HG03039 (cell line): ENCODE data around the gene FAM193B.

Source experiments
- ATAC-seq: cut with Tn5 transposase; IDR thresholded peaks from one replicate; pipeline ENCODE4 v1.9.1; 2021; ENCODE audit warnings: mild to moderate bottlenecking, moderate library complexity; ENCODE audit not compliant: unreplicated experiment

Gene FAM193B

DNA sequence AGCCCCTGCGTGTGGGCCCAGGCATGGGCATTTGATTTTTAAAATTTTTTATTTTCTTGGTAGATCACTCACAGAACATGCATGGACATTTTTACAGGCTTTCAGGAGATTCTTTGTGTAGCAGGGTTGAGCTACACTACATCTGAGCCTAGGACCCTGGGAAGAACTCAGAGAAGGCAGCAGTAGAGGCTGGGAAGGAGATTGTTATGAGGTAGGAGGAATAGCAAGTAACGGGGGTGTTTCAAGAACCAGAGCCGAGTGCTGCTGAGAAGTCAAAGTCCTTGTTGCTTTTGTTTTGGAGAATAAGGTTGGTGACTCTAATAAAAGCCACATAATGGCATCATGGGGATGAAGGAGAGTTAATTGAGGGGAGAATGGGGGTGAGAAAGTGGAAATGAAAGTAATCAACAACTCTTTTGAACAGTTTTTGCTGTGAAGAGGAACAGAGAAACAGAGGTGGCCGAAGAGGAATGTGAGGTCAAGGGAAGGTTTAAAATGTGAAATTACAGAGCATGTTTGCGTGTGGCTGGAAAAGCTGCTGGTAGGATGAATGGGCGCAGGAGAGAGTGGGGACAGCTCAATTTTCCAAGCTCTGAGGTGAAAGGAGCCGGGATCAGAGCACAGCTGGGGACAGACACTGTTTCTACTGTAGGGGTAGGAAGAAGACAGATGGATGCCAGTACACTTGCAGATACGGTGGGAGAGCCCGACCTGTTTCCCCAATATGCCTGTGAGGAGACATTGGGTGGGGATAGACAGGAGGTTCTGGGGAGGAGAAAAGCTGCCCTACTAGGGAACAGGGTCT, 52.3 kb downstream of the FAM193B start:
- no peak for ATAC-seq

DNA sequence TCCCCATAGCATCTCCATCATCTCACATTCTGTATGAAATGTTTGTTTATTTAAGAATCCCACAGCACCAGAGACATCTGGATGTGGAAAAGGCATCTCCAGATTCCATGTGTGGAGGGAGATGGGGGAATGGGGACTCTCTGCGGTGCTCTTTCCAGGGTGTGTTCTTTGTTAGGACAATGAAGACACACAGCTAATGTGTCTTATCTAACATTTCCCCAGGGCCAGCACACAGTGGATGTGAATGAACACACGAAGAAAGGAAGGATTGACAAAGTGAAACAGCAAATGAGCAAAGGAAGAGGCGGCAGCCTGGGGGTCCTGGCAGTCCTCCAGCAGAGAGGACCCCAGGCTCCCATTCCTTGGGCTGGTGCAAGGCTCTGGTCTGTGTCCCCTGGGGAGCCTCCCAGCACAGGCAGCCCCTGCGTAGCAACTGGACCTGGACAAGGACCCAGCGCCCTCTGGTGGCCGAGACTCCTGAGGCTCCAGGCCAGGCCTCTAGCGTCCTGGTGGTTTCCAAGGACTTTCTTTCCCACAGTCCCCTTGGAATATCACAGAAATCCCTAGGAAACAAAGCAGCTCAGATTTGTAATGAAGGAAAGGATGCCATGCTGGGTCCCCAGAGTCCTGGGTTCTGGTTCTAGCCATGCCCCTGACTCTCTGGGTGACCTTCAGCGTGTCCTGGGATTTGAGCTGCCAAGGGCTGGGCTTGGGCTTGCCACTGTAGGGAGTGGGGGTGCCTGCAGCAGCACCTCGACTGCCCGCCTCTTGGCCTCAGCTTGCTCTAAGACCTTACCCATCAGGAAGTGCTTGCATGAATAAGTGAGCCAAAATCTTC, 53.5 kb downstream of the FAM193B start:
- no peak for ATAC-seq

GRCh38 chr5:177499842-177500241, 54.5 kb downstream of the FAM193B start:
- ATAC-seq, result no peak

GRCh38 chr5:177498013-177498787, 56.2 kb downstream of the FAM193B start:
- no peak for ATAC-seq

- ATAC-seq, result peak; percentile 75
Measured at GRCh38 chr5:177497292-177498012, 56.9 kb downstream of the FAM193B start, which contains the start of gene PDLIM7. Gene PDLIM7 (minus strand): TSS chr5:177497604. CDS start chr5:177496512, 1,092 bp downstream.

- peak; percentile 1 for ATAC-seq
Measured at GRCh38 chr5:177496727-177497291, 57.6 kb downstream of the FAM193B start.

DNA sequence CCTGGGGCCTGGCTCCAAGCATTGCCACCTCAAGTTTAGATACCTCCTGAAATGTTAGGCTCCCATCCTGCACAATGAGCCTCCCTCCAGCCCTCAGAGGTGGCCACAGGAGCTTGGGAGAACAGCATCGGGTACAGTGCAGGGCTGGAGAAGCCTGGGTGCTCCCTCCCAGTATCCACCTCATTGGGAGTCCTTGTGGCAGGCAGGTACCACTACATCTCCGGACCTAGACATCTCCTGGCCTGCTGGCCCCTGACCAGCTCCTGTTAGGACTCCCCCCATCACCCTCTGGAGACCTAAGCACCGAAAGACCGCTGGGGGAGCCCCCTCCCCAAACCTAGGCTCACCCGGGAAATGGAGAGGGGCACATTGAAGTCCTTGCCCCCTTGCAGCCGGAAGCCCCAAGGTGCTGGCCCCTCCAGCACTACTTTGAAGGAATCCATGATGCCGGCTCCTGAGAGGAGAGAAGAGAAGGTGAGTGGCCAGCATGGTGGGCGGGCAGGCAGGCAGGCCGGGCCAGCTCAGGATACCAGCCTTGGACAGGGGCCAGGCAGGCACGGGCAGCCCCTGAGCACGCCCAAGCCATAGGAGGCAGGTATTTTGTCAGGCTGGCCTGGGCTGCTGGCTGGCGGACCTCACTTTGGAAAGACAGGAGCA, 58.2 kb downstream of the FAM193B start:
- ATAC-seq, result no peak

GRCh38 chr5:177495243-177496060, 58.9 kb downstream of the FAM193B start:
- no peak for ATAC-seq

GRCh38 chr5:177494346-177495195, 59.8 kb downstream of the FAM193B start:
- no peak for ATAC-seq

DNA sequence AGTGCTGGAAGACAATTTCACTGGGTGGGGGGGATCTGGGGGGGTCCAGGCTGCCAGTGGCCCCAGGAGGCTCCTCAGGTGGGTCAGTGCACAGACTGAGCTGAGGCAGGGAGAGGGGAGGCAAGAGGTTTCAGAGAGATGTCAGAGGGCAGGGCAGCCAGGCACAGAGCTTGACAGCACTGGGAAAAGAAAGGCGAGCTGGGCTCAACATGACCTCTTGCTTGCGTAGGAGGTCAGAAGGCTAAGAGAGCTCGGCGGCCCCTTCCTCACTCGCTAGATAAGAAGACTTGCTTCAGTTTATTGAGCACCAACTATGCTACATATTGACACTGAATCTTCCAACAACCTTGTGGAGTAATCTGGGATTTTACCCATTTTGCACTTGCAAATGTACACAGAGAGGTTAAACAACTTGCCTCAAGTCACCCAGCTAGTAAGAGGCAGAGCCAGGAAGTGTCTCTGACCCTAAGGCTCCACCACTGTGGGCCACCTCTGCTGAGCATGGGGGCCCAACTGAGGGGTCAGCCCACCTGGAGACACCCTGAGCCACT, 60.5 kb downstream of the FAM193B start:
- ATAC-seq, result no peak

GRCh38 chr5:177492841-177493240, 61.5 kb downstream of the FAM193B start:
- ATAC-seq, result no peak

DNA sequence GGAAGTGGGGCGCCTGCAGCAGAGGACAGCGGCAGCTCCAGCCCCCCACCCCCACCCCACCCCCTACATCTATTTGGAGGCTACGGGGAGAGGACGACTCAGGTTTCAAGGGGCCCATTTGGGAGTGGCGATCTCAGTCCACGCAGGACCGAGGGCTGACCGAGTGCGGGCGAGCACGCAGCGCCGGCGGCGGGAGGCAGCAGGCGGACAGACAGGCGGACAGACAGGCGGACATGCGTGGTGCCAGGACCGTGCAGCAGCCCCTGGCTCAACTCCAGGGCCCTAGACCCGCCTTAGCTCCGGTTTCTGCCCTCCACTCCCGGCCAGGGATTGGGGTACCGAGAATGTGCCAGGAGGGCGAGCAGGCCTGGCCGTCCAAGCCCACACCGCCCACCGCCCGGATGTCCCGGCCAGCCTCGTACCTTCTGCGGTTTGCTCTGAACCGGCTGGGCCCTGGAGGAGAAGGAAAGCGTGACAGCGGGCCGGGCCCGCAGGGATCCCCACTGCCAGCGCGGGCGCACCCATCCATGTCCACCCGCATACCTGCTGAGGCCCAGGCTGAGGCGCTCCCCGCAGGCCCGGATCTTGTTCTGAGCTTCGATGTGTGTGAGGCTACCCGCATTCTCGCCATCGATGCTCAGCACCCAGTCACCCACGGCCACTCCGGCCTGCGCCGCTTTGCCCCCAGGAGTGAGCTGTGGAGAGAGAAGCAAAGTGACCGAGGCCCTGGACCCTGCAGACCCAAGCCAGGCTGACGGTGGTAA, 62.2 kb downstream of the FAM193B start:
- no peak for ATAC-seq

DNA sequence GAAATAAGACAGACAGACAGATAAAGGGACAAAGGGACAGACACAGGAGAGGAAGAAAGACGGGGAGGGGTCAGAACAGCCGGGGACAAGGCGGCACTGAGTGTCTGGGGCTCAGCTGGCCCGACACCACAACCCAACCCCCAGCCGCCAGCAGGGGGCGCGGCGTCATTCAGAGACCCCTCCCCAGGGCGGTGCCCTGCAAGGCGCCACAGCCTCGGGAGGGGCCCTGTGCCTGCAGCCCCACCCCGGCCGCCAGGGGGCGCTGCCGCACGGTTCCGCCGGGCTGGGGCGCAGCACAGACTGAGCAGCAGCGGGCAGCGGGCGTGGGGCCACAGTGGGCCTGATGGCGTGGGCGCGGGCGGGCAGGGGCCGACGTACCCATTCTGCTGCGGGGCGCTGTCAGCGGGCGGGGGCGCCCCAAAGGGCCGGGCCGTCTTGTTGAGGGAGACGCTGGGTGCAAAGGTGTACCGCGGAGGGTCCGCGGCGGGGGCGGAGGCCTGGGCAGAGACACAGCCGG, 62.9 kb downstream of the FAM193B start:
- no peak for ATAC-seq

DNA sequence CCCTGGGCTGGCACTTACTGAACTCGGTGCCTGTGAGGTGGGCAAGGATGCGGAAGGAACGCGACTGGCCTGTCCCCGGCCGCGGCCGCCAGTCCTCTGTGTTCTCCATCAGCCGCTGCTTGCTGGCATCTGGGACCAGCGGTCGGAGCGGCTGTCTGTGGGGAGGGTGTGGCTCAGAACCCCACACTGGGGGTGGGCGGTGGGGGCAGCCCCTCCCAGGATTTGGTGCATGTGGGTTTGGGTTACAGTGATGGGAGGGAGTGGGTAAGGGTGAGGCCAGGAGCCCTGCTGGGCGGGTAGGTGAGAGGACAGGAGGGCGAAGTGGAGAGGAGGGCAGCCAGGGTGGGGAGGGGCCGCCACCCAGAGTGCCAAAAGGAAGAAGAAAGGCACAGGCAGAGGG, 63.4 kb downstream of the FAM193B start:
- no peak for ATAC-seq

DNA sequence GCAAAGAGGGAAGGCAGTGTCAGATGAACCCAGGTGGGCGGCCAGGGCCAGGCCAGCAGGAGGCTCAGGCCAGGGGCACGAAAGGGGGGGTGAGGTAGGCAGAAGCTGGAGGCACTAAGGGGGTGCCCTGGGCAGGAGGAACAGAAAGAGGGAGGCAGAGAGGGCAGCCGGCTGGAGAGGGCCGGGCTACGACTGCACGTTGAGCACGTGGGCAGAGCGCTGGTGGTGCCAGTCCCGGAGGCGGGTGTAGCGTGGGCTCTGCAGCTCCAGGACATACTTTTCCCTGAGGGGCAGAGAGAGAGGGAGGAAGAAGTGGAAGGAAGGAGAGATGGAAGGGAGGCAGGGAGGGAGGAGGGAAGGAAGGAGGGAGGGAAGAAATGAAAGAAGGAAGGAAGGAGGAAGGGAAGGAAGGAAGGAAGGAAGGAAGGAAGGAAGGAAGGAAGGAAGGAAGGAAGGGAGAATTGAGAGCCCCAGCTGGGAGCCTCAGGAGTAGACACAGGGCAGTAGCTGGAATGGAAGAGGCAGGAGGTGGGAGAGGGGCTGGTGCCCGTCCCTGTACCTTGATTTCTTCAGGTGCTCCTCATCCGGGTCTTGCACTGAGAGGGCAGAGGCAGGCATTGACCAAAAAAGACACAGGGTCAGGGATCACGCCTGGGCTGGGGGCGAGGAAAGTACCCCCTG, 63.9 kb downstream of the FAM193B start:
- no peak for ATAC-seq

DNA sequence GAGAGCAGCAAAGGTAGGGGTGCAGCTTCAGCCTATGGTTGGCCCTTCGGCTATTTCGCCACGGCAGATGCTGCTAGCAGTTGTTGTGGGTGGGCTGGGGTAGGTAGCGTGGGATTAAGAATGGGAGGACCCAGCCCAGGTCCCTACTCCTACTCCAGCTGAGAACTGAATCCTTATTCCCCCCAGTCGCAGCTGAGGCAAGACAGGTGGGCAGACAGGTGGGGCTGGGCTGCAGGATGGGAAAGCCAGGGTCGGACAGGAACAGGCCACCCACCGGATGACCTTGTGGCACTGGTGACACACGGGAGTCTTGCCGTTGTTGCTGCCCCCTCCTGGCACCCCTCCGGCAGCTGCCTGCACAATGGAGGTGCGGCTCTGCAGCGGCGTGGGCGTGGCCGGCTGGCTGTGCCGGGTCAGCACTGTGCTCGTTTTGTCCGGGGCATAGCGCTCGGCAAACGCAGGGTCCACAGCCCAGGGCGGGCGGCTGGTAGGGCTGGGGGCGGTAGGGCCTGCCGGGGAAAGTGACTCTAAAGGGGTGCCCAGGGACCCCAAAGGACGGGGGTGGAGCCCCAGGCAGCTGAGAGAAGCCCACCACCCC, 65.1 kb downstream of the FAM193B start:
- no peak for ATAC-seq
